ENCODE results near the gene AURKB.
"Not testable (repeated sequence)": the region's sequence is repeated elsewhere in the genome, so short reads cannot be mapped to it uniquely, and the experiment has no call there.

The AURKB gene

GRCh38 chr17:8209907-8210760 is at the start of gene AURKB:
AURKB (minus strand) TSS chr17:8210575; CDS start chr17:8210224, 351 bp downstream.
- DNase-seq = peak; percentile 93

DNA sequence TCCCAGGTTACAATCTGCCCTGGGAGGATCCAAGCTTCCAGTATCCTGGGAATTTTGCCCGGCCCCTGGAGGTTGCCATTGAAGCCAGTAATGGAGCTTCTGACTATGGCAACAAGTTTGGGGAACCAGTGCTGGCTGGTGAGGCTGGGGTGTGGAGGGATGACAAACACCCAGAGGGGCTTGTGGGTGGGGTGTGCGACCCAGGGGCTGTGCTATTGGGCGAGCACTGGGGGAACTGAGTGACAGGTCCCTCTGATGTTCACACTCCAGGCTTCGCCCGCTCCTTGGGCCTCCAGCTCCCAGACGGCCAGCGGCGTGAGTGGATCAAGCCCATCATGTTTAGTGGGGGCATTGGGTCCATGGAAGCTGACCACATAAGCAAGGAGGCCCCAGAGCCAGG is 47.4 kb upstream of the AURKB start:
- DNase-seq = no peak

GRCh38 chr17:8256691-8257090 is 46.3 kb upstream of the AURKB start:
- DNase-seq = no peak

DNA sequence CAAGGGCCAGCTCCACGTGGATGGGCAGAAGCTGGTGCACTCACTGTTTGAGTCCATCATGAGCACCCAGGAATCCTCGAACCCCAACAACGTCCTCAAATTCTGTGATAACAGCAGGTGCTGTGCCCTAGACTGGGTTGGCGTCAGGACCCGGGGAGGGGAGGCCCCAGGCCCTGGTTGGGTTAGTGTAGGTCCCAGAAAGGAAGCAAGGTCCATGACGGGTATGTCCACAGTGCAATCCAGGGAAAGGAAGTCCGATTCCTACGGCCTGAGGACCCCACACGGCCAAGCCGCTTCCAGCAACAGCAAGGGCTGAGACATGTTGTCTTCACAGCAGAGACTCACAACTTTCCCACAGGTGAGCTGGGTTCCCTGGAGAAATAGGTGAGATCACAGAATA is 45.9 kb upstream of the AURKB start:
- no peak for DNase-seq

- no peak for DNase-seq
Observed at GRCh38 chr17:8255499-8255898, 45.1 kb upstream of the AURKB start.

DNA sequence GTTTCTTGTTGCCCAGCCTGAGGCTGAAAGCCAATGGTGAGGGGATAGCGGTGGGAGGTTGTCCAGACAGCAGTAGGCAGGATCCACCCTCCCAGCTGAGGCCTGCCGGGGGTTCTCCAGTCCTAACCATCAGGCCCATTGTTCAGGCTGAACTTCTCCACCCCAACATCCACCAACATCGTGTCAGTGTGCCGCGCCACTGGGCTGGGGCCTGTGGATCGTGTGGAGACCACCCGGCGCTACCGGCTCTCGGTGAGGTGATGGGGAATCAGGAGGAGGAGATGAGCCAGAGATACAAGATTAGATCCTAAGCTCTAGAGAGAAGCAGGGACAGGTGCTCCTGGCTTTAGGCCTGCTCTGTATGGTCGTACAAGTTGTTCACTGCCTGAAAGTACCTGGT is 44.5 kb upstream of the AURKB start:
- DNase-seq = no peak

GRCh38 chr17:8253801-8254200 is 43.4 kb upstream of the AURKB start:
- DNase-seq = no peak

- not testable (repeated sequence) for DNase-seq
Observed at GRCh38 chr17:8251411-8251810, 41.0 kb upstream of the AURKB start.

DNA sequence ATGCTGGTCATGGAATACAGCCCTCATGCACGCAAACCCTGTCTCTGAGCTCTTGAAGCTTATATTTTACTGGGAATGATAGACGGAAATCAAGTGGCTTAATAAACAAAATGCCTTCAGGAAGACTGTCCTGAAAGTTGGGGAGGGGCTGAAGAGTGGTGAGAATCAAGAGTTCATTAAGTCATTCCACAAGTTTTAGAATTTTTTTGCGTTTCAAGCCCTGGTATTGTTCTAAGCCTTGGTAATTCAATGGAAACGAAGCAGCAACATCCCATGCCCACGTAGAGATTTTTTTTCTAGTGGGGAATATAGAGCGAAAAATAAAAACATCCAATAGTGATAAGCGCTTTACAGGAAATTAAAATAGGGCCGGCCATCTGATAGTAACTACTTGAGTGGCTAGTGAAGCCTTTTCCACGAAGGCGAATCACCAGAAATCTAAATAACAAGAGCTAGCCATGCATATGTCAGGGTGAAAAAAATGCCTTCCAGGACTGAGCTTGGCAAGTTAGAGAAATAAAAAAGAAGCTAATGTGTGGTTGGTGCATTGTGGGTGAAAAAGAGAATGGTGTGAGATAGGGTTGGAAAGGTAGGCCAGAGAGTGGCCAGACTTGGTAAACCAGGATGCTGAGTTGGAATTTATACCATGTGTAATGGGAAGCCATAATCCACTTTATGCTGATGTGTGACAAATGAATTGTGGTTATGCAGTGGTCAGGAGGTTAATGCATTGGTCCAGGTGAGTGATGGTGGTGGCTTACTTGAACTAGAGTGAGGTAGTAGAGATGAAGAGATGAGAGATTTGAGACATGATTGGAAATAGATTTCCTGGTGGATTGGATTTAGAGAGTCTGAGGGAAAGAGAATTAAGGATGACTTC is 39.5 kb upstream of the AURKB start:
- DNase-seq = no peak

- peak; percentile 97 for DNase-seq
Observed at GRCh38 chr17:8248751-8249607, 38.6 kb upstream of the AURKB start, which contains the start of gene PFAS. PFAS (plus strand) TSS chr17:8249289; CDS start chr17:8253938, 4,649 bp downstream.

DNA sequence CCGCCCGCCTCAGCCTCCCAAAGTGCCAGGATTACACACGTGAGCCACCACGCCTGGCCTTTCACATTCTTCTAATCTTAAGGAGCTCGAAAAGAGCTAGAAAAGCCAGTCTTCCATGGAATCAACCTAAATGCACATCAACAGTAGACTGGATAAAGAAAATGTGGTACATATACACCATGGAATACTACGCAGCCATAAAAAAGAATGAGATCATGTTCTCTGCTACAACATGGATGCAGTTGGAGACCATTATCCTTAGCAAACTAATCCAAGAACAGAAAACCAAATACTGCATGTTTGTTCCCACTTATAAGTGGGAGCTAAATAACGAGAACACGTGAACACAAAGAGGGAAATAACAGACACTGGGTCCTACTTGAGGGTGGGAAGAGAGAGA is 34.4 kb upstream of the AURKB start:
- DNase-seq = no peak

- peak; percentile 12 for DNase-seq
Observed at GRCh38 chr17:8243827-8244226, 33.5 kb upstream of the AURKB start.

GRCh38 chr17:8237886-8238285 is 27.5 kb upstream of the AURKB start:
- no peak for DNase-seq

DNA sequence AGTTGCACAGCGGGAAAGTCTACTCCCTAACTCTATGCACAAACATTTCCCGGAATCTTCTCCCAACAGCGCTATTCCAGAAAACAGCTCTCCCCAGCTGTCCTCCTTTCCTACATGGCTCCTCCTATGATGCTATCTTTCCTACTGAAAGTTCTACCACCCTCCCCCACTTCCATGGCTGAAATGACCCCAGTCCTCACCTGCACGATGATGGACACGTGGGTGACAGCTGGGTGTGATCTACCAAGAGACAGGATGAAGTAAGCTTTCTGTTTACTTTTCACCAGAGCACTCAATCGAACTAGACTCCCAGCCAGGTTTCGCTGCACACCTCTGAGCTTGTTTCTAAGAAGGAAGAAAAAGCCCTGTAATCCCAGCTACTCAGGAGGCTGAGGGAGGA is 26.8 kb upstream of the AURKB start:
- DNase-seq = no peak

DNA sequence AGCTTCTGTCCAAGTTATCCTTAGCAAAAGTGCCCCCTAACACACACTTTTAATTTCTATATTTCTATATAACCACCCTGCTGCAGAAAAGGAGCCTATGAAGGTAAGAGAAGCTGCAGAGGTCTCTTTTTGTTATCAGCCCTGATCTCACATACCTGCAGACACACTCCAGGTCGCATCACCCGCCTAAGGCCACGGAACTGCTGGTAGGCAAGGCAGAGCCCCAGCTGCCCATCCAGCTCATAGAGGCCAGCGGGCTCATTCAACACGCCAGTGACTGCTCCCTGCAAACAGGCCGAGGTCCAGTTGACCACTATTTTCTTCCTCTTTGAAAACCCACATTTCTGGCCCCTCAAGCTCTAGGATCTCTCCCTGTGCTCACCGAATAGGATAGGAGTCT is 25.3 kb upstream of the AURKB start:
- DNase-seq = no peak

DNA sequence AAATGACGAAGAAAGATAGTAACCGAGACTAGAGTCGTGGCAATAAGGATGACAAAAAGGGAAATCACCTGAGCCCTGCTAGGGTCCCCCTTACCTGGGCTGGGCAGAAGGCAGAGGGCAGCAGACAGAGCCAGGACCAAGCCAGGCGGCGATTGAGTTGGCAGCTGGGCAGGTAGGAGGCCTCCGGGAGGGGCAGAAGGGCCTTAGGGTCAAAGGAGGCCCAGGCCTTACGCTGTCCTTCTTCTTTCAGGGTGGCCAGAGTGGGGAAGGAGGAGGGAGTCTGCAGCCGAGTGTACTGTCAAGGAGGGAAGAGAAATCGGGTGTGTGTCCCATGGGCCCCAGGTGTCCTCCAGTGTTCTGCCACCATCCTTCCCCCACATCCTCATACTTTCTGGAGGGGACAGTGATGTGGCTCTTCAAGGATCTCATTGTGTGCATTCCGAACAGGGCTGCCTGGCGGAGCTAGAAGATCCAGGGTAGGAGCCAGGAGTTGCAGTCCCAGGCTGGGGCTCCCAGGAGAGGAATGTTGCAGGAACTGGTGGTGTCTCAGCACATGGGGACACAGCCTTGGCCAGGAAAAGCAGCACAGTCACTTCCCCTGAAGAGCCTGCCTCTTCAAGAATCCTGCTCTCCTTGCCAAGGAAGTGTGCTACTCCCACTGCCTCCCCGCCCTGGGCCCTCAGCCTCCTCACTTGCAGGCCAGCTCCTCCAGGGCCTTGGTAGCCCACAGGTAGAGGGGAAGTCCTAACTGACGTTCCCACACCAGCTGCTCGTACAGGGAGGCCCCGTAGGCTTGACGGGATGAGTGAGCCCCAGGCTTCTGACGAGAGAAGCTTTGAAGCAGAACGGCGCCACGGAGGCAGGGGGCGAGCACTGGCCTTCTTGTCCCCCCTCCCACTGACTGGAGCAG is 24.2 kb upstream of the AURKB start:
- DNase-seq = no peak

- DNase-seq = no peak
Observed at GRCh38 chr17:8231701-8232100, 21.3 kb upstream of the AURKB start.

DNA sequence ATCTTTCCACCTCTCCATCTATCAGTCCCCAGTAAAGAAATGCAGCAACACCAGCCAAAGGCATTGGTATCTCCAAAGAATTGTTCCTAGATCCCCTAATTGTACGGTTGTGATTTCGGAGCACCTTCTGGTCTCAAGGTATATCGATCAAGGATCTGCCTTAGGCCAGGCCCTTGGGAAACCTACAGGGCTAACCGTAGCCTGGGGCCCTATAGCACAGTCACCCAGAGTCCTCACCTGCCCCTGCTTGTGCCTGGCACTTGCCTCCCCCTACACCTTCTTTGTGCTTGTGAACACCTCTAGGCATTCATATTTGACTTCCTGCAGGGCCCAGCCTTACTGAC is 16.8 kb upstream of the AURKB start:
- no peak for DNase-seq

GRCh38 chr17:8226536-8227237 is 16.3 kb upstream of the AURKB start:
- peak; percentile 78 for DNase-seq

- DNase-seq = peak; percentile 87
Observed at GRCh38 chr17:8225813-8226535, 15.6 kb upstream of the AURKB start.
